Endodermal cell (in vitro differentiated cells): ENCODE data around the gene ANKRD12. TPM values are rescaled to one million over a fixed set of nuclear protein-coding genes. Genes with fewer than 3 reads are reported as not detected.

Source experiments
- DNase-seq: peaks from one replicate; pipeline ENCODE4 v3.0.0-alpha.2; 2017
- H3K27ac ChIP-seq: 2 replicates; pipeline ENCODE4 v1.5.1; 2013; ENCODE audit warnings: mild to moderate bottlenecking, low read depth, low read length, moderate library complexity
- H3K27me3 ChIP-seq: 2 replicates; pipeline ENCODE4 v1.6.1; 2013; ENCODE audit warnings: mild to moderate bottlenecking, low read length, moderate library complexity; ENCODE audit not compliant: insufficient read depth, control insufficient read depth, poor library complexity, severe bottlenecking
- H3K36me3 ChIP-seq: 2 replicates; pipeline ENCODE4 v1.7.0; 2013; ENCODE audit warnings: mild to moderate bottlenecking, low read length, moderate library complexity; ENCODE audit not compliant: control insufficient read depth, insufficient read depth
- H3K4me1 ChIP-seq: one replicate; pipeline ENCODE4 v1.7.0; 2013; ENCODE audit warnings: low read length; ENCODE audit not compliant: control insufficient read depth, insufficient read depth
- H3K4me3 ChIP-seq: 2 replicates; pipeline ENCODE4 v1.5.1; 2013; ENCODE audit warnings: mild to moderate bottlenecking, low read length, moderate library complexity
- H3K9ac ChIP-seq: 2 replicates; pipeline ENCODE4 v1.6.1; 2013; ENCODE audit warnings: mild to moderate bottlenecking, low read length, moderate library complexity; ENCODE audit not compliant: poor library complexity, severe bottlenecking; ENCODE audit errors: extremely low read depth
- H3K9me3 ChIP-seq: 2 replicates; pipeline ENCODE4 v1.6.1; 2013; ENCODE audit warnings: mild to moderate bottlenecking, low read length, moderate library complexity; ENCODE audit not compliant: control insufficient read depth
- H3K27ac Mint-ChIP-seq: 2 replicates; pipeline ENCODE4 v1.8.0; 2020; ENCODE audit warnings: mixed read lengths
- H3K27me3 Mint-ChIP-seq: 2 replicates; pipeline ENCODE4 v1.8.0; 2021; ENCODE audit warnings: mild to moderate bottlenecking, mixed read lengths; ENCODE audit not compliant: insufficient read depth
- H3K36me3 Mint-ChIP-seq: 2 replicates; pipeline ENCODE4 v1.8.0; 2020; ENCODE audit warnings: low read depth, mixed read lengths
- H3K4me1 Mint-ChIP-seq: 2 replicates; pipeline ENCODE4 v1.8.0; 2020; ENCODE audit warnings: mixed read lengths
- H3K4me3 Mint-ChIP-seq: 2 replicates; pipeline ENCODE4 v1.8.0; 2020; ENCODE audit warnings: mild to moderate bottlenecking, moderate library complexity, mixed read lengths
- H3K9me3 Mint-ChIP-seq: 2 replicates; pipeline ENCODE4 v1.8.0; 2020; ENCODE audit warnings: mild to moderate bottlenecking, mixed read lengths
- WGBS, 2 experiments: methylation state at CpG; one replicate each; pipeline versions ENCODE4 v1.1.5 to v1.1.7; 2013; ENCODE audit warnings: missing lambda C conversion rate in 2 of 2, mixed read lengths in 1 of 2; ENCODE audit not compliant: insufficient coverage in 1 of 2, insufficient read length in 1 of 2; 5-methylcytosine and 5-hydroxymethylcytosine counted together
- total RNA-seq, 2 donors: library from RNA; stranded (reverse); fragmentation: NEBNext Ultra II Directional in 1 of 2; extraction: Animal tissue kit (Norgen Biotek cat#: 25700) in 1 of 2; gene quantifications; 2 replicates in 1 of 2; 3 replicates in 1 of 2; pipeline ENCODE4 v1.2.1, GENCODE V29; 2021
- TF ChIP-seq, protein P1 (sequence below): fragments of 200-600 bp; sonication (generic); conservative IDR thresholded peaks from 2 replicates; pipeline ENCODE4 v1.5.0; 2021; ENCODE audit warnings: antibody characterized with exemption, mild to moderate bottlenecking

Gene ANKRD12
- total RNA-seq, 2 donors from 2014 or later, result 36.0 to 41.6 TPM

- H3K4me1 ChIP-seq, result peaks cover 3% of the 10 kb centered on the region
- 1% methylated on average over 17 to 33 of the region's 33 CpGs for WGBS, 2 experiments
Observed at GRCh38 chr18:9135912-9136314, 668 bp upstream of the ANKRD12 start.

GRCh38 chr18:9137168-9138066, 836 bp downstream of the ANKRD12 start:
- WGBS, 2 experiments, result 2 to 5% methylated on average over 20 to 95 of the region's 95 CpGs
- peak overlapping the region; percentile 96 for H3K27ac ChIP-seq

More at GRCh38 chr18:9135912-9136314, 668 bp upstream of the ANKRD12 start:
- Mint-ChIP-seq H3K27ac (peak overlapping the region; percentile 98), H3K4me1 (peaks cover 31% of the 10 kb centered on the region), H3K9me3 (no peaks in the 10 kb centered on the region), H3K4me3 (peak overlapping the region; percentile 94), H3K27me3 (no peaks in the 10 kb centered on the region), H3K36me3 (peaks cover 30% of the 10 kb centered on the region)
- Histone ChIP-seq H3K27me3 (no peaks in the 10 kb centered on the region), H3K36me3 (peaks cover 28% of the 10 kb centered on the region), H3K9me3 (no peaks in the 10 kb centered on the region), H3K9ac (peak overlapping the region; percentile 88), H3K27ac (peak overlapping the region; percentile 89), H3K4me3 (peak overlapping the region; percentile 84)
- DNase-seq, result peak; percentile 92
- TF ChIP-seq, protein P1, sequence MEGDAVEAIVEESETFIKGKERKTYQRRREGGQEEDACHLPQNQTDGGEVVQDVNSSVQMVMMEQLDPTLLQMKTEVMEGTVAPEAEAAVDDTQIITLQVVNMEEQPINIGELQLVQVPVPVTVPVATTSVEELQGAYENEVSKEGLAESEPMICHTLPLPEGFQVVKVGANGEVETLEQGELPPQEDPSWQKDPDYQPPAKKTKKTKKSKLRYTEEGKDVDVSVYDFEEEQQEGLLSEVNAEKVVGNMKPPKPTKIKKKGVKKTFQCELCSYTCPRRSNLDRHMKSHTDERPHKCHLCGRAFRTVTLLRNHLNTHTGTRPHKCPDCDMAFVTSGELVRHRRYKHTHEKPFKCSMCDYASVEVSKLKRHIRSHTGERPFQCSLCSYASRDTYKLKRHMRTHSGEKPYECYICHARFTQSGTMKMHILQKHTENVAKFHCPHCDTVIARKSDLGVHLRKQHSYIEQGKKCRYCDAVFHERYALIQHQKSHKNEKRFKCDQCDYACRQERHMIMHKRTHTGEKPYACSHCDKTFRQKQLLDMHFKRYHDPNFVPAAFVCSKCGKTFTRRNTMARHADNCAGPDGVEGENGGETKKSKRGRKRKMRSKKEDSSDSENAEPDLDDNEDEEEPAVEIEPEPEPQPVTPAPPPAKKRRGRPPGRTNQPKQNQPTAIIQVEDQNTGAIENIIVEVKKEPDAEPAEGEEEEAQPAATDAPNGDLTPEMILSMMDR, result no peak

DNA sequence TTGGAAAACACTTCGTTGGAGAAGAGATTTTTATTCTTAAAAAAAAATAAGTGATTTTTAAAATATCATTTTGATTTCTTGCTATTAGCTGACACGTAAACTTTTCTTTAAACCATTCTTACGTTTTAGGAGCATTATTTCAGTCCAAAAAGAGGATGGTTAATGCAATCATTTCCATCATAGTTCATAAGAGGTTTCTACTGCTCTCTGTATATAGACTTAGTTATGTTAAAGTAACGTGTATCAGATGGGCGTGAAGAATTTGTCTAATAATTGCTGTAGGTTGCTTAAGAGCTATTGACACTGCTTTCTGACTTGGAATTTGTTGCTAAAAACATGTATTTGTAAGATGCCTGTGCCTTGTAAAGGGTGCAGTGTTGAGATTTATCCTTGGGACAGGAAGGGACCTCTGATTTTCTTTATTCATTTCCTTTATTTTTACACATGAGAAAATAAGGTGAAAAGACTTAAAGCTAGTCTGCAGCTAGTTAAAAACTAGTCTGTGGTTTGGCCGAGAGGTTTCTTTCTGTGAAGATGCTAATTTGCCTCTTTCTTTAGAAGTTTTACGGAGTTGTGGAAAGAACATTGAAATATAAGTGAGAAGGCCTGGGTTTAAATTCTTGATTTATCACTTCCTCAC, 2.9 kb downstream of the ANKRD12 start:
- Histone ChIP-seq H3K9me3 (no peaks in the 10 kb centered on the region), H3K4me1 (peaks cover 3% of the 10 kb centered on the region), H3K27me3 (no peaks in the 10 kb centered on the region), H3K9ac (no peak overlapping the region), H3K4me3 (no peak overlapping the region), H3K36me3 (peaks cover 2% of the 10 kb centered on the region), H3K27ac (no peak overlapping the region)
- H3K27ac Mint-ChIP-seq, result no peak overlapping the region
- DNase-seq, result no peak
- H3K36me3 Mint-ChIP-seq, result peaks cover 2% of the 10 kb centered on the region
- H3K4me1 Mint-ChIP-seq, result peaks cover 28% of the 10 kb centered on the region
- TF ChIP-seq, protein P1, result no peak
- 96 to 97% methylated on average over 3 to 5 of the region's 7 CpGs for WGBS, 2 experiments
- no peak overlapping the region for H3K4me3 Mint-ChIP-seq
- no peaks in the 10 kb centered on the region for H3K9me3 Mint-ChIP-seq
- H3K27me3 Mint-ChIP-seq, result no peaks in the 10 kb centered on the region

More at GRCh38 chr18:9137168-9138066, 836 bp downstream of the ANKRD12 start:
- no peaks in the 10 kb centered on the region for H3K27me3 Mint-ChIP-seq
- peak overlapping the region; percentile 94 for H3K4me3 Mint-ChIP-seq
- peak overlapping the region; percentile 88 for H3K4me3 ChIP-seq
- peaks cover 16% of the 10 kb centered on the region for H3K36me3 Mint-ChIP-seq
- peaks cover 31% of the 10 kb centered on the region for H3K4me1 Mint-ChIP-seq
- peaks cover 3% of the 10 kb centered on the region for H3K4me1 ChIP-seq
- no peaks in the 10 kb centered on the region for H3K27me3 ChIP-seq
- peaks cover 13% of the 10 kb centered on the region for H3K36me3 ChIP-seq
- H3K27ac Mint-ChIP-seq, result peak overlapping the region; percentile 89
- H3K9ac ChIP-seq, result peak overlapping the region; percentile 88
- no peaks in the 10 kb centered on the region for H3K9me3 ChIP-seq
- no peaks in the 10 kb centered on the region for H3K9me3 Mint-ChIP-seq
- TF ChIP-seq, protein P1, result no peak
- peak; percentile 78 for DNase-seq
